ENCODE results near the gene CEPT1.

DNA sequence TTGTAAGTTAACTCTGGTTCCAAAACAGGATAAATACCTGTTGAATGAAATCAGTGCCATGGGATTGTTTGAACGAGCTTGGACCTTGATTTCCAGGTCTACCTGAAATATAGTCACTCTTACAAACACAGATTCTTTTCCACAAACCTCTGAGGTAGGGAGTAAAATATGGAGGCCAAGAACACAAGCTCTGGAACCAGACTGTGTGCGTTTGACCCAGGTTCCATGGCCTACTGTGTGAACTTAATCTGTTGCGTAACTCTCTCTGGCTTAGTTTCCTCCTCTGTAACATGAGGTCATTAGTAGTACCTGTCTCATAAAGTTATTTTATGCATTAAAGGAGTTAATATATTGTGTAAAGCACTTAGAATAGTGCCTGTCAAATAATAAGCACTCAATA is 35.3 kb downstream of the CEPT1 start:
- TF ChIP-seq, protein P1, sequence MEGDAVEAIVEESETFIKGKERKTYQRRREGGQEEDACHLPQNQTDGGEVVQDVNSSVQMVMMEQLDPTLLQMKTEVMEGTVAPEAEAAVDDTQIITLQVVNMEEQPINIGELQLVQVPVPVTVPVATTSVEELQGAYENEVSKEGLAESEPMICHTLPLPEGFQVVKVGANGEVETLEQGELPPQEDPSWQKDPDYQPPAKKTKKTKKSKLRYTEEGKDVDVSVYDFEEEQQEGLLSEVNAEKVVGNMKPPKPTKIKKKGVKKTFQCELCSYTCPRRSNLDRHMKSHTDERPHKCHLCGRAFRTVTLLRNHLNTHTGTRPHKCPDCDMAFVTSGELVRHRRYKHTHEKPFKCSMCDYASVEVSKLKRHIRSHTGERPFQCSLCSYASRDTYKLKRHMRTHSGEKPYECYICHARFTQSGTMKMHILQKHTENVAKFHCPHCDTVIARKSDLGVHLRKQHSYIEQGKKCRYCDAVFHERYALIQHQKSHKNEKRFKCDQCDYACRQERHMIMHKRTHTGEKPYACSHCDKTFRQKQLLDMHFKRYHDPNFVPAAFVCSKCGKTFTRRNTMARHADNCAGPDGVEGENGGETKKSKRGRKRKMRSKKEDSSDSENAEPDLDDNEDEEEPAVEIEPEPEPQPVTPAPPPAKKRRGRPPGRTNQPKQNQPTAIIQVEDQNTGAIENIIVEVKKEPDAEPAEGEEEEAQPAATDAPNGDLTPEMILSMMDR (conservative IDR thresholded peaks at IDR 0.05; ENCODE audit: low read depth, low read length) = no peak
- TF ChIP-seq EZH2 (IDR thresholded peaks at IDR 0.05; ENCODE audit: borderline replicate concordance, low read depth, low read length, poor library complexity, severe bottlenecking) = no peak
